ENCODE results near the gene KCNJ9. TPM values are rescaled to one million over a fixed set of nuclear protein-coding genes. Genes with fewer than 3 reads are reported as not detected.

KCNJ9 gene
- total and polyA plus RNA-seq, 2 experiments from 2014 or later = 0.24 to 0.34 TPM

DNA sequence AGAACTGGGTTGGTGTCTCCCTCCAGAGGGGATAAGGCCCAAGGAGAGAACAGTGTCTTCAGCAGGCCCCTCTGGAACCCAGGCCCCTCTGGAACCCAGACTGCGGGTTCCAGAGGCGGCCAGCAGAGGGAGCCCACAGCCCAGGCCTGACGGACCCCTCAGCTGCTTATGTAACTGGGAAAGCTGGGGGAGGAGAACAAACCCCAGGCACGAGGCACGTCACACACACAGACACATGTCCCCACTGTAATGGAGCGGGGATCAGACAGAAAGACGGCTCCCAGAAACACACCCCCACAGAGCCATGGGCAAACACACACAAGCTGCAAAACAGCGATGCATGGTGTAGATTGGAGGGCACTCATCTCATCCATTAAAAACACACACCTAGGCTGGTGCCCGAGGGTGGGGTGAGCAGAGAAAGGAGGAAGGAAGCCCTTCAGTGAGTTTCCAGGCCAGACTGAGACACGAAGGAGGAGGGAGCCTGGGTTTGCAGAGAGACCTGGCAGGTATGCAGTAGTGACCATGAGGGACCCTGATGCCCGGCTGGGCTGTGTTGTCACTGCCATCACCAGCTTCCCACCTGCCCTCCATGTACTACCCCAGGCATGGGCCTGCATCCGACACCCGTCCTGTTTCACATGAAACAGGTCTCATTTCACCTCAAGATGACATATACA lies 19.8 kb downstream of the KCNJ9 start:
- Histone ChIP-seq H3K79me2 (replicated peaks; ENCODE audit: insufficient read depth) (peaks cover 19% of the 10 kb centered on the region), H3K36me3 (ENCODE audit: insufficient read depth) (no peaks in the 10 kb centered on the region), H3K4me3 (peak overlapping the region; percentile 36; the same call in 1 of the 2 replicates), H3K27ac (ENCODE audit: low read depth) (no peak overlapping the region), H4K20me1 (replicated peaks; ENCODE audit: insufficient read depth) (no peaks in the 10 kb centered on the region), H3K4me1 (ENCODE audit: insufficient read depth) (peaks cover 42% of the 10 kb centered on the region), H3K27me3 (ENCODE audit: insufficient read depth) (no peaks in the 10 kb centered on the region), H3F3A (replicated peaks; ENCODE audit: low read depth) (peaks cover 12% of the 10 kb centered on the region; the same call in 1 of the 2 replicates), H3K4me2 (peak overlapping the region; percentile 55; the same call in 1 of the 2 replicates), H3K9me2 (ENCODE audit: insufficient read depth) (0 out of 2 replicates have a peak, but pooled peaks cover 3% of the 10 kb centered on the region), H2AFZ (peak overlapping the region; percentile 99)
- TF ChIP-seq, protein P1, sequence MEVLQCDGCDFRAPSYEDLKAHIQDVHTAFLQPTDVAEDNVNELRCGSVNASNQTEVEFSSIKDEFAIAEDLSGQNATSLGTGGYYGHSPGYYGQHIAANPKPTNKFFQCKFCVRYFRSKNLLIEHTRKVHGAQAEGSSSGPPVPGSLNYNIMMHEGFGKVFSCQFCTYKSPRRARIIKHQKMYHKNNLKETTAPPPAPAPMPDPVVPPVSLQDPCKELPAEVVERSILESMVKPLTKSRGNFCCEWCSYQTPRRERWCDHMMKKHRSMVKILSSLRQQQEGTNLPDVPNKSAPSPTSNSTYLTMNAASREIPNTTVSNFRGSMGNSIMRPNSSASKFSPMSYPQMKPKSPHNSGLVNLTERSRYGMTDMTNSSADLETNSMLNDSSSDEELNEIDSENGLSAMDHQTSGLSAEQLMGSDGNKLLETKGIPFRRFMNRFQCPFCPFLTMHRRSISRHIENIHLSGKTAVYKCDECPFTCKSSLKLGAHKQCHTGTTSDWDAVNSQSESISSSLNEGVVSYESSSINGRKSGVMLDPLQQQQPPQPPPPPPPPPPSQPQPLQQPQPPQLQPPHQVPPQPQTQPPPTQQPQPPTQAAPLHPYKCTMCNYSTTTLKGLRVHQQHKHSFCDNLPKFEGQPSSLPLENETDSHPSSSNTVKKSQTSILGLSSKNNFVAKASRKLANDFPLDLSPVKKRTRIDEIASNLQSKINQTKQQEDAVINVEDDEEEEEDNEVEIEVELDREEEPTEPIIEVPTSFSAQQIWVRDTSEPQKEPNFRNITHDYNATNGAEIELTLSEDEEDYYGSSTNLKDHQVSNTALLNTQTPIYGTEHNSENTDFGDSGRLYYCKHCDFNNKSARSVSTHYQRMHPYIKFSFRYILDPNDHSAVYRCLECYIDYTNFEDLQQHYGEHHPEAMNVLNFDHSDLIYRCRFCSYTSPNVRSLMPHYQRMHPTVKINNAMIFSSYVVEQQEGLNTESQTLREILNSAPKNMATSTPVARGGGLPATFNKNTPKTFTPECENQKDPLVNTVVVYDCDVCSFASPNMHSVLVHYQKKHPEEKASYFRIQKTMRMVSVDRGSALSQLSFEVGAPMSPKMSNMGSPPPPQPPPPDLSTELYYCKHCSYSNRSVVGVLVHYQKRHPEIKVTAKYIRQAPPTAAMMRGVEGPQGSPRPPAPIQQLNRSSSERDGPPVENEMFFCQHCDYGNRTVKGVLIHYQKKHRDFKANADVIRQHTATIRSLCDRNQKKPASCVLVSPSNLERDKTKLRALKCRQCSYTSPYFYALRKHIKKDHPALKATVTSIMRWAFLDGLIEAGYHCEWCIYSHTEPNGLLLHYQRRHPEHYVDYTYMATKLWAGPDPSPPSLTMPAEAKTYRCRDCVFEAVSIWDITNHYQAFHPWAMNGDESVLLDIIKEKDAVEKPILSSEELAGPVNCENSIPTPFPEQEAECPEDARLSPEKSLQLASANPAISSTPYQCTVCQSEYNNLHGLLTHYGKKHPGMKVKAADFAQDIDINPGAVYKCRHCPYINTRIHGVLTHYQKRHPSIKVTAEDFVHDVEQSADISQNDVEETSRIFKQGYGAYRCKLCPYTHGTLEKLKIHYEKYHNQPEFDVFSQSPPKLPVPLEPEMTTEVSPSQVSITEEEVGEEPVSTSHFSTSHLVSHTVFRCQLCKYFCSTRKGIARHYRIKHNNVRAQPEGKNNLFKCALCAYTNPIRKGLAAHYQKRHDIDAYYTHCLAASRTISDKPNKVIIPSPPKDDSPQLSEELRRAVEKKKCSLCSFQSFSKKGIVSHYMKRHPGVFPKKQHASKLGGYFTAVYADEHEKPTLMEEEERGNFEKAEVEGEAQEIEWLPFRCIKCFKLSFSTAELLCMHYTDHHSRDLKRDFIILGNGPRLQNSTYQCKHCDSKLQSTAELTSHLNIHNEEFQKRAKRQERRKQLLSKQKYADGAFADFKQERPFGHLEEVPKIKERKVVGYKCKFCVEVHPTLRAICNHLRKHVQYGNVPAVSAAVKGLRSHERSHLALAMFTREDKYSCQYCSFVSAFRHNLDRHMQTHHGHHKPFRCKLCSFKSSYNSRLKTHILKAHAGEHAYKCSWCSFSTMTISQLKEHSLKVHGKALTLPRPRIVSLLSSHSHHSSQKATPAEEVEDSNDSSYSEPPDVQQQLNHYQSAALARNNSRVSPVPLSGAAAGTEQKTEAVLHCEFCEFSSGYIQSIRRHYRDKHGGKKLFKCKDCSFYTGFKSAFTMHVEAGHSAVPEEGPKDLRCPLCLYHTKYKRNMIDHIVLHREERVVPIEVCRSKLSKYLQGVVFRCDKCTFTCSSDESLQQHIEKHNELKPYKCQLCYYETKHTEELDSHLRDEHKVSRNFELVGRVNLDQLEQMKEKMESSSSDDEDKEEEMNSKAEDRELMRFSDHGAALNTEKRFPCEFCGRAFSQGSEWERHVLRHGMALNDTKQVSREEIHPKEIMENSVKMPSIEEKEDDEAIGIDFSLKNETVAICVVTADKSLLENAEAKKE (CRISPR knock-in tag; IDR thresholded peaks at IDR 0.05) = peak; percentile 80
- TF ChIP-seq, protein P2, sequence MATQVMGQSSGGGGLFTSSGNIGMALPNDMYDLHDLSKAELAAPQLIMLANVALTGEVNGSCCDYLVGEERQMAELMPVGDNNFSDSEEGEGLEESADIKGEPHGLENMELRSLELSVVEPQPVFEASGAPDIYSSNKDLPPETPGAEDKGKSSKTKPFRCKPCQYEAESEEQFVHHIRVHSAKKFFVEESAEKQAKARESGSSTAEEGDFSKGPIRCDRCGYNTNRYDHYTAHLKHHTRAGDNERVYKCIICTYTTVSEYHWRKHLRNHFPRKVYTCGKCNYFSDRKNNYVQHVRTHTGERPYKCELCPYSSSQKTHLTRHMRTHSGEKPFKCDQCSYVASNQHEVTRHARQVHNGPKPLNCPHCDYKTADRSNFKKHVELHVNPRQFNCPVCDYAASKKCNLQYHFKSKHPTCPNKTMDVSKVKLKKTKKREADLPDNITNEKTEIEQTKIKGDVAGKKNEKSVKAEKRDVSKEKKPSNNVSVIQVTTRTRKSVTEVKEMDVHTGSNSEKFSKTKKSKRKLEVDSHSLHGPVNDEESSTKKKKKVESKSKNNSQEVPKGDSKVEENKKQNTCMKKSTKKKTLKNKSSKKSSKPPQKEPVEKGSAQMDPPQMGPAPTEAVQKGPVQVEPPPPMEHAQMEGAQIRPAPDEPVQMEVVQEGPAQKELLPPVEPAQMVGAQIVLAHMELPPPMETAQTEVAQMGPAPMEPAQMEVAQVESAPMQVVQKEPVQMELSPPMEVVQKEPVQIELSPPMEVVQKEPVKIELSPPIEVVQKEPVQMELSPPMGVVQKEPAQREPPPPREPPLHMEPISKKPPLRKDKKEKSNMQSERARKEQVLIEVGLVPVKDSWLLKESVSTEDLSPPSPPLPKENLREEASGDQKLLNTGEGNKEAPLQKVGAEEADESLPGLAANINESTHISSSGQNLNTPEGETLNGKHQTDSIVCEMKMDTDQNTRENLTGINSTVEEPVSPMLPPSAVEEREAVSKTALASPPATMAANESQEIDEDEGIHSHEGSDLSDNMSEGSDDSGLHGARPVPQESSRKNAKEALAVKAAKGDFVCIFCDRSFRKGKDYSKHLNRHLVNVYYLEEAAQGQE (IDR thresholded peaks at IDR 0.05; ENCODE audit: unreplicated experiment) = no peak
- TF ChIP-seq CREB1 (CRISPR knock-in tag; IDR thresholded peaks at IDR 0.05; ENCODE audit: low read depth) (peak; percentile 83), ZNF114 (CRISPR knock-in tag; IDR thresholded peaks at IDR 0.05) (no peak), JUNB (IDR thresholded peaks at IDR 0.05; ENCODE audit: unreplicated experiment) (no peak), POLR2AphosphoS5 (IDR thresholded peaks at IDR 0.05; ENCODE audit: low read depth) (no peak), ZNF331 (CRISPR knock-in tag; IDR thresholded peaks at IDR 0.05; ENCODE audit: low read depth) (no peak), STAT1 (IDR thresholded peaks at IDR 0.05; ENCODE audit: unreplicated experiment) (no peak), NANOG (IDR thresholded peaks at IDR 0.05; ENCODE audit: borderline replicate concordance) (no peak), EZH2phosphoT487 (IDR thresholded peaks at IDR 0.05; ENCODE audit: unreplicated experiment) (no peak), EZH2 (IDR thresholded peaks at IDR 0.05; ENCODE audit: low read depth, unreplicated experiment) (no peak)
- TF ChIP-seq, protein P3, sequence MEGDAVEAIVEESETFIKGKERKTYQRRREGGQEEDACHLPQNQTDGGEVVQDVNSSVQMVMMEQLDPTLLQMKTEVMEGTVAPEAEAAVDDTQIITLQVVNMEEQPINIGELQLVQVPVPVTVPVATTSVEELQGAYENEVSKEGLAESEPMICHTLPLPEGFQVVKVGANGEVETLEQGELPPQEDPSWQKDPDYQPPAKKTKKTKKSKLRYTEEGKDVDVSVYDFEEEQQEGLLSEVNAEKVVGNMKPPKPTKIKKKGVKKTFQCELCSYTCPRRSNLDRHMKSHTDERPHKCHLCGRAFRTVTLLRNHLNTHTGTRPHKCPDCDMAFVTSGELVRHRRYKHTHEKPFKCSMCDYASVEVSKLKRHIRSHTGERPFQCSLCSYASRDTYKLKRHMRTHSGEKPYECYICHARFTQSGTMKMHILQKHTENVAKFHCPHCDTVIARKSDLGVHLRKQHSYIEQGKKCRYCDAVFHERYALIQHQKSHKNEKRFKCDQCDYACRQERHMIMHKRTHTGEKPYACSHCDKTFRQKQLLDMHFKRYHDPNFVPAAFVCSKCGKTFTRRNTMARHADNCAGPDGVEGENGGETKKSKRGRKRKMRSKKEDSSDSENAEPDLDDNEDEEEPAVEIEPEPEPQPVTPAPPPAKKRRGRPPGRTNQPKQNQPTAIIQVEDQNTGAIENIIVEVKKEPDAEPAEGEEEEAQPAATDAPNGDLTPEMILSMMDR (conservative IDR thresholded peaks at IDR 0.05; ENCODE audit: low read depth in 2 of 2) = peak; percentile 80 to 95
- TF ChIP-seq, protein P4, sequence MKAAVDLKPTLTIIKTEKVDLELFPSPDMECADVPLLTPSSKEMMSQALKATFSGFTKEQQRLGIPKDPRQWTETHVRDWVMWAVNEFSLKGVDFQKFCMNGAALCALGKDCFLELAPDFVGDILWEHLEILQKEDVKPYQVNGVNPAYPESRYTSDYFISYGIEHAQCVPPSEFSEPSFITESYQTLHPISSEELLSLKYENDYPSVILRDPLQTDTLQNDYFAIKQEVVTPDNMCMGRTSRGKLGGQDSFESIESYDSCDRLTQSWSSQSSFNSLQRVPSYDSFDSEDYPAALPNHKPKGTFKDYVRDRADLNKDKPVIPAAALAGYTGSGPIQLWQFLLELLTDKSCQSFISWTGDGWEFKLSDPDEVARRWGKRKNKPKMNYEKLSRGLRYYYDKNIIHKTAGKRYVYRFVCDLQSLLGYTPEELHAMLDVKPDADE (IDR thresholded peaks at IDR 0.05) = no peak
- Mint-ChIP-seq H3K36me3 (ENCODE audit: low read depth) (peaks cover 3% of the 10 kb centered on the region; the same call in 1 of the 3 replicates), H3K27ac (peak overlapping the region; percentile 69; the same call in 1 of the 2 replicates), H3K27me3 (ENCODE audit: insufficient read depth, low read depth, poor library complexity) (peaks cover 10% of the 10 kb centered on the region), H3K9me3 (no peaks in the 10 kb centered on the region; the same call in 2 of the 3 replicates), H3K4me1 (peaks cover 52% of the 10 kb centered on the region), H3K4me3 (peak overlapping the region; percentile 28; the same call in 2 of the 3 replicates)
- DNase-seq (ENCODE audit: low spot score) (peak; percentile 91), ATAC-seq (peak; percentile 48)
